Liver (tissue), 9 donors: ENCODE data around the gene ATF6B. TPM values are rescaled to one million over a fixed set of nuclear protein-coding genes. Genes with fewer than 3 reads are reported as not detected.

Experiments used
- DNase-seq: peaks from one replicate; pipeline ENCODE4 v3.0.0-alpha.2; 2017; ENCODE audit warnings: low spot score
- H3K27ac ChIP-seq, 2 donors: one replicate each; pipeline ENCODE4 v1.7.0; 2013; ENCODE audit warnings: inconsistent platforms in 2 of 2, low read length in 2 of 2, control low read depth in 1 of 2, low read depth in 1 of 2, mild to moderate bottlenecking in 1 of 2
- H3K27me3 ChIP-seq, 4 donors: one replicate each; pipeline versions ENCODE4 v1.6.1 to v1.7.0; 2013; ENCODE audit warnings: low read length in 3 of 4, inconsistent platforms in 1 of 4, mild to moderate bottlenecking in 1 of 4, moderate library complexity in 1 of 4; ENCODE audit not compliant: control insufficient read depth in 4 of 4, insufficient read depth in 4 of 4
- H3K36me3 ChIP-seq, 4 donors: one replicate each; pipeline versions ENCODE4 v1.6.1 to v1.7.0; 2013; ENCODE audit warnings: low read length in 3 of 4, mild to moderate bottlenecking in 3 of 4, low read depth in 1 of 4, moderate library complexity in 1 of 4; ENCODE audit not compliant: control insufficient read depth in 4 of 4, insufficient read depth in 3 of 4
- H3K4me1 ChIP-seq, 4 donors: one replicate each; pipeline versions ENCODE4 v1.6.1 to v1.7.0; 2013; ENCODE audit warnings: low read length in 3 of 4, mild to moderate bottlenecking in 3 of 4, moderate library complexity in 1 of 4; ENCODE audit not compliant: control insufficient read depth in 4 of 4, insufficient read depth in 4 of 4
- H3K4me3 ChIP-seq, 3 donors: one replicate each; pipeline versions ENCODE4 v1.6.1 to v1.7.0; 2013; ENCODE audit warnings: low read length in 3 of 3, control low read depth in 1 of 3, low read depth in 1 of 3, mild to moderate bottlenecking in 1 of 3
- H3K9ac ChIP-seq, 2 donors: one replicate each; pipeline ENCODE4 v1.7.0; 2013; ENCODE audit warnings: low read length in 2 of 2, mild to moderate bottlenecking in 2 of 2, moderate library complexity in 2 of 2, control low read depth in 1 of 2, low read depth in 1 of 2
- H3K9me3 ChIP-seq, 4 donors: one replicate each; pipeline versions ENCODE4 v1.6.1 to v1.7.0; 2013; ENCODE audit warnings: low read length in 3 of 4; ENCODE audit not compliant: control insufficient read depth in 4 of 4
- EGR1 ChIP-seq, 2 donors: IDR thresholded peaks; 2 replicates each; pipeline ENCODE4 v1.6.1; 2016 to 2018; ENCODE audit warnings: antibody characterized with exemption in 2 of 2, low read depth in 2 of 2
- FOXA1 ChIP-seq: IDR thresholded peaks from 2 replicates; pipeline ENCODE4 v1.6.1; 2016; ENCODE audit warnings: antibody characterized with exemption
- FOXA2 ChIP-seq: IDR thresholded peaks from 2 replicates; pipeline ENCODE4 v1.6.1; 2016; ENCODE audit warnings: antibody characterized with exemption
- GABPA ChIP-seq, 2 donors: IDR thresholded peaks in 1 of 2; conservative IDR thresholded peaks in 1 of 2; 2 replicates each; pipeline ENCODE4 v1.6.1; 2016; ENCODE audit warnings: antibody characterized with exemption in 2 of 2, mild to moderate bottlenecking in 1 of 2, moderate library complexity in 1 of 2
- HNF4A ChIP-seq, 2 donors: conservative IDR thresholded peaks; 2 replicates each; pipeline ENCODE4 v1.6.1; 2016; ENCODE audit warnings: antibody characterized with exemption in 2 of 2, mild to moderate bottlenecking in 2 of 2
- HNF4G ChIP-seq: IDR thresholded peaks from 2 replicates; pipeline ENCODE4 v1.6.1; 2016; ENCODE audit warnings: antibody characterized with exemption
- JUND ChIP-seq, 2 donors: IDR thresholded peaks; 2 replicates each; pipeline ENCODE4 v1.6.1; 2016; ENCODE audit warnings: antibody characterized with exemption in 2 of 2
- MAX ChIP-seq: IDR thresholded peaks from 2 replicates; pipeline ENCODE4 v1.6.1; 2016; ENCODE audit warnings: antibody characterized with exemption
- NR2F2 ChIP-seq: IDR thresholded peaks from 2 replicates; pipeline ENCODE4 v1.6.1; 2016; ENCODE audit warnings: antibody characterized with exemption
- RAD21 ChIP-seq, 2 donors: IDR thresholded peaks; 2 replicates each; pipeline ENCODE4 v1.6.1; 2016; ENCODE audit warnings: antibody characterized with exemption in 2 of 2, mild to moderate bottlenecking in 2 of 2
- REST ChIP-seq: IDR thresholded peaks from 2 replicates; pipeline ENCODE4 v1.6.1; 2016; ENCODE audit warnings: antibody characterized with exemption, mild to moderate bottlenecking
- RXRA ChIP-seq, 2 donors: IDR thresholded peaks; 2 replicates each; pipeline ENCODE4 v1.6.1; 2017 to 2018; ENCODE audit warnings: antibody characterized with exemption in 2 of 2, mild to moderate bottlenecking in 1 of 2
- SP1 ChIP-seq: IDR thresholded peaks from 2 replicates; pipeline ENCODE4 v1.6.1; 2018; ENCODE audit warnings: antibody characterized with exemption, mild to moderate bottlenecking
- TAF1 ChIP-seq: conservative IDR thresholded peaks from 2 replicates; pipeline ENCODE4 v1.6.1; 2016; ENCODE audit warnings: antibody characterized with exemption, mild to moderate bottlenecking
- YY1 ChIP-seq: IDR thresholded peaks from 2 replicates; pipeline ENCODE4 v1.6.1; 2016; ENCODE audit warnings: antibody characterized with exemption, mild to moderate bottlenecking
- ZBTB33 ChIP-seq: IDR thresholded peaks from 2 replicates; pipeline ENCODE4 v1.6.1; 2016; ENCODE audit warnings: antibody characterized with exemption
- WGBS: extraction: QIAGEN DNeasy Blood & Tissue Kit; methylation state at CpG from one replicate; pipeline ENCODE4 v1.1.7; 2013; 5-methylcytosine and 5-hydroxymethylcytosine counted together
- polyA plus RNA-seq, 2 donors: library from polyadenylated mRNA; stranded (reverse) in 1 of 2; unstranded in 1 of 2; fragments of 200-250 nt in 1 of 2; fragments of >200 nt in 1 of 2; fragmentation: Nextera tagmentation in 1 of 2; extraction: Ambion mirVana in 1 of 2; gene quantifications; one replicate each; pipeline versions ENCODE4 v1.2.1 to v1.2.3, GENCODE V29; 2013 to 2015
- total RNA-seq, 2 donors: library from RNA; depleted of rRNA; stranded (reverse); fragments of >200 nt; gene quantifications; one replicate each; pipeline ENCODE4 v1.2.3, GENCODE V29; 2014
- TF ChIP-seq, protein P1 (sequence below): fragments of 150-350 bp; IDR thresholded peaks from 2 replicates; pipeline ENCODE4 v1.5.1; 2017; ENCODE audit warnings: improper control_type of control experiment, low read depth, low read length; ENCODE audit not compliant: missing input control
- TF ChIP-seq, protein P2 (sequence below): IDR thresholded peaks from 2 replicates; pipeline ENCODE4 v1.6.1; 2016; ENCODE audit warnings: antibody characterized with exemption
- donor health status: healthy.
- donor health status: healthy.
- donor health status: healthy.
- donor health status: healthy.
- donor health status: healthy.

ATF6B gene
- total and polyA plus RNA-seq, 4 donors = 13.6 to 24.8 (median 15.5) TPM

GRCh38 chr6:32070814-32071543, 57.1 kb downstream of the ATF6B start:
- H3K27ac ChIP-seq = no peak overlapping the region
- H3K4me1 ChIP-seq = no peaks in the 10 kb centered on the region
- no peaks in the 10 kb centered on the region for H3K27me3 ChIP-seq
- DNase-seq = no peak
- TF ChIP-seq REST = no peak
- no peak for TF ChIP-seq YY1
- TF ChIP-seq JUND (IDR thresholded peaks at IDR 0.05) = no peak
- TF ChIP-seq ZBTB33 = no peak
- TF ChIP-seq NR2F2 = no peak
- no peak for TF ChIP-seq GABPA (IDR thresholded peaks at IDR 0.05 in 1 of 2, conservative IDR thresholded peaks at IDR 0.05 in 1 of 2)
- TF ChIP-seq, protein P1, sequence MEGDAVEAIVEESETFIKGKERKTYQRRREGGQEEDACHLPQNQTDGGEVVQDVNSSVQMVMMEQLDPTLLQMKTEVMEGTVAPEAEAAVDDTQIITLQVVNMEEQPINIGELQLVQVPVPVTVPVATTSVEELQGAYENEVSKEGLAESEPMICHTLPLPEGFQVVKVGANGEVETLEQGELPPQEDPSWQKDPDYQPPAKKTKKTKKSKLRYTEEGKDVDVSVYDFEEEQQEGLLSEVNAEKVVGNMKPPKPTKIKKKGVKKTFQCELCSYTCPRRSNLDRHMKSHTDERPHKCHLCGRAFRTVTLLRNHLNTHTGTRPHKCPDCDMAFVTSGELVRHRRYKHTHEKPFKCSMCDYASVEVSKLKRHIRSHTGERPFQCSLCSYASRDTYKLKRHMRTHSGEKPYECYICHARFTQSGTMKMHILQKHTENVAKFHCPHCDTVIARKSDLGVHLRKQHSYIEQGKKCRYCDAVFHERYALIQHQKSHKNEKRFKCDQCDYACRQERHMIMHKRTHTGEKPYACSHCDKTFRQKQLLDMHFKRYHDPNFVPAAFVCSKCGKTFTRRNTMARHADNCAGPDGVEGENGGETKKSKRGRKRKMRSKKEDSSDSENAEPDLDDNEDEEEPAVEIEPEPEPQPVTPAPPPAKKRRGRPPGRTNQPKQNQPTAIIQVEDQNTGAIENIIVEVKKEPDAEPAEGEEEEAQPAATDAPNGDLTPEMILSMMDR = no peak
- no peak for TF ChIP-seq HNF4G
- no peak for TF ChIP-seq FOXA2
- no peak for TF ChIP-seq RXRA (IDR thresholded peaks at IDR 0.05)
- no peak for TF ChIP-seq HNF4A (conservative IDR thresholded peaks at IDR 0.05)
- TF ChIP-seq, protein P2, sequence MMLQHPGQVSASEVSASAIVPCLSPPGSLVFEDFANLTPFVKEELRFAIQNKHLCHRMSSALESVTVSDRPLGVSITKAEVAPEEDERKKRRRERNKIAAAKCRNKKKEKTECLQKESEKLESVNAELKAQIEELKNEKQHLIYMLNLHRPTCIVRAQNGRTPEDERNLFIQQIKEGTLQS = no peak
- no peak for TF ChIP-seq TAF1
- no peak for TF ChIP-seq RAD21 (IDR thresholded peaks at IDR 0.05)
- TF ChIP-seq SP1 = no peak
- TF ChIP-seq MAX = no peak
- no peak for TF ChIP-seq FOXA1
- TF ChIP-seq EGR1 (IDR thresholded peaks at IDR 0.05; ENCODE audit: low read depth in 2 of 2) = no peak
- H3K9ac ChIP-seq = no peak overlapping the region
- H3K36me3 ChIP-seq = no peaks in the 10 kb centered on the region
- no peak overlapping the region for H3K4me3 ChIP-seq
- no peaks in the 10 kb centered on the region for H3K9me3 ChIP-seq
- 84% methylated on average over 16 of the region's 16 CpGs for whole genome bisulfite sequencing
